ENCODE results near the gene SLC5A10.

SLC5A10 gene

DNA sequence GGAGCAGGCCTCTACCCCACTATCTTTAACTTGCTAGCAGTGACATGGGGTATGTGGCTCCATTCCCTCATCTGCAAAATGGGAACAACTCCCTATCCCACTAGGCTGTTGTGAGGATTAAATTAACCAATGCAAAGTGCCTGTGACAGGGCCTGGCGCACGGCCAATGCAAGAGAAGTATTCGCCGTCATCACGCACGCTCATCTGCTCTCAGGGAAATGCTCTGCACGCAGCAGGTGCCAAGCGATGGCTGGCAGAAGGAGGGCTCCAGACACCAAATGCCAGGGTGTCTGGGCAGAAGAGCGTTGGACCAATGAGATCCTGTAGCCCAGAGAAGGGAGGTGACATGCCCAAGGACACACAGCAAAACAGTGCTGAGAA lies 35.3 kb downstream of the SLC5A10 start:
- DNase-seq, result no peak

DNA sequence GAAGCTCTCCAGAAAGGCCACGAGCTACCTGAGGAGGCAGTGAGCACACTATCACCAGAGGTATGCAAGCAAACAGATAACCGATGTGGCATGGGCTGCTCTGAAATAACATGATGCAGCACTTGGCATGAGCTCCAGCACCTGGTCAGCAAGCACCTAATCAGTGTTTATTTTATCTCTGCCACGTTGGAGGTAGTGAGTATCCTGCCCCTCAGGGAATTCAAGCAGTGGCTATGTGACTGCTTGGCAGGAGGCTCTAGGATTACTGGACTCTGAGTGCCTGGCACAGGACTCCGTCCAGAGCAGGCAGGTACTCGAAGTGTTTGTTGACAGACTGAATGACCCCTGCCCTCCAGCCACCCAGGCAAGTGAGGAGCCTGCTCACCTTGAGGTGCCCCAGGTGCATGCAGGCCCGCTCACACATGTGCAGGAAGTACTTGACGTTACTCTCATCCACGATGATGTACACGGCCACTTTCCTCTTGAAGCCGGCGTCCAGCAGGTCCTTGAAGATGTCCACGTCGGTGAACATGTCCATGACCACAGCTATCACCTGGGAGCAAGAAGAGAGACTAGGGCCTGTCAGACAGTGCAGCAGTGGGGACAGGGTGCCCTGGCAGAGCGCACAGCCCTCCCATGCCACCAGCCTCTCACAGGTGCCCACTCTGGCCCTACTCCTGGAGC lies 36.0 kb downstream of the SLC5A10 start:
- no peak for DNase-seq

DNA sequence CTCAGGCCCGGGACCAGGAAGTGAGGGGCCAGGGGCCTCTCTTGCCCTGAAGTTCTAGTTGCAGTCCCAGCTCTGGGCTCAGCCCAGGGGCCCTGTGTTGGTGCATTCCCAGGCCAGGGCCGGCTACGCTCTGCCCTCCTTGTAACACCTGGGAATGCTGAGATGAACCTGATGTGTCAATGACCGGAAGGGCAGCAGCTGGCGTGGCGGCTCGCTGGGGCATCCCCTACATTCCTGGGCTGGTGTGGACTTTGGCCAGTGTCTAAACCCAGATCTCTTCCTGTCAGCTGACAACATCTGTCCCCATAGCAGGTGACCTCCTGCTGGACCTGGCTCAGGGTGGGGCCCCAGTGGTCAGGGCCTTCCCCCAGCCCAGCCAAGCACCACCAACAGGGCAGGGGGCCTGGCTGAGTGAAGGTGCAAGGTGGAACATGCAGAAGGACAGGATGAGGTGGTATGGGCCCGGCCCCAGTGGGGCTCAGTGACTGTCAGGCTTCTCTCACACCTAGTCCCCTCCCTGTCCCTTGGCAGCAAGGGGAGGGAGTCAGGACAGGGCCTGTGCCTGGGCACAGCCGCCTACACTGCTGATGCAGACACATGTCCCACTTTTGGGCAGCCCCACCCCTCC lies 36.7 kb downstream of the SLC5A10 start:
- DNase-seq, result no peak

DNA sequence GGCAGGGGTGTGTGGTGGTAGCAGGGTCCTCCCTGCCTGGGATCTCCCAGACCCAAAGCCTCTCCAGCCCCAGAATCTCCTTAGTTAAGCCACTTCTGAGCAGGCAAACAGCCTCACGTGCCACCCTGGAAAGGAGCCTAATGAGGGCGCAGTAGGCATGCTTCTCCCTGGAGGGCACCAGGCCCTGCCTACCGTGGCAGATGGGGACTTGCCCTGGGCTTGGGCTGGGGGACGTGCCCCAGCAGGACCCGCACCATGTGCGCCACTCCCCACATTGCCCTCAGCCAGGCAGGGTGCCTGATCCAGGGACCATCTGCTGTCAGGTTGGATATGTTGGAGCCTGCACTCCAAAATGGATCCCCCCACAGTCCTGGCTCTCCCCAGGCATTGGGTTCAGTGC lies 38.4 kb downstream of the SLC5A10 start:
- DNase-seq, result no peak

DNA sequence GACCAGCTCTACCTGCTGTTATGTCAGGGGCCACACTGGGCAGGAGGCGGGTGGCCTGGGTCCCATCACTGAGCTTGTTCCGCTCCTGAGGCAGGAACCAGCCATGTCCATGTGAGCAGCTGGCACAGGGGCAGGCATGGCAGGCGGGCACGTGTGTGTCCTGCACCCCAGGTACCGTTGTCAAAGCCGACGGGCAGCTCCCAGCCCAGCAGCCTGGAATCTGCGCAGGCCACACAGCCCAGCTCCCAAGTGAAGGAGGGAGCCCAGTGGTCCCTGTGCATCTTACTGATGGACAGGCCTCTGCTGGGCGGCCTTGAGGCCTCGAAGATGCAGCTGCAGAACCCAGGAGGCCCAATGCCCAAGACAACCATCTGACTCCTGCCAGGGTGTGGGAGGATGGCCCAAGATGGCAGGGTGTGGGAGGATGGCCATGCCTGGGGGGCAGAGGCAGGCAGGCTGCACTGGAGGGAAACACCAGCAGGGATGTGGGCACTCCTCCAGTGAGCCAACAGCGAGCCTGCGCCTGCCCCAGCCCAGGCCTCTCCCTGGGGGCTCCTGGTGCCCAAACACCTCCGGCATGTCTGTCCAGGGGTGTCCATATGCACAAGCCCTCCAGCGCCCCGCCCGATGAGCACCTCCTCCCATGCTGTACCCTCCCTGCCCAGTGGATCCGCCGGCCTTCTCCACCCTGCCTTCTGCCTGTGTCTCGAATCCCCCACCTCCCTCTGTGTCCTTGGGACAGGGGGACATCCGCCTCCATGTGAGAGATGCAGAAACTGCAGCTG lies 39.8 kb downstream of the SLC5A10 start:
- DNase-seq, result no peak

DNA sequence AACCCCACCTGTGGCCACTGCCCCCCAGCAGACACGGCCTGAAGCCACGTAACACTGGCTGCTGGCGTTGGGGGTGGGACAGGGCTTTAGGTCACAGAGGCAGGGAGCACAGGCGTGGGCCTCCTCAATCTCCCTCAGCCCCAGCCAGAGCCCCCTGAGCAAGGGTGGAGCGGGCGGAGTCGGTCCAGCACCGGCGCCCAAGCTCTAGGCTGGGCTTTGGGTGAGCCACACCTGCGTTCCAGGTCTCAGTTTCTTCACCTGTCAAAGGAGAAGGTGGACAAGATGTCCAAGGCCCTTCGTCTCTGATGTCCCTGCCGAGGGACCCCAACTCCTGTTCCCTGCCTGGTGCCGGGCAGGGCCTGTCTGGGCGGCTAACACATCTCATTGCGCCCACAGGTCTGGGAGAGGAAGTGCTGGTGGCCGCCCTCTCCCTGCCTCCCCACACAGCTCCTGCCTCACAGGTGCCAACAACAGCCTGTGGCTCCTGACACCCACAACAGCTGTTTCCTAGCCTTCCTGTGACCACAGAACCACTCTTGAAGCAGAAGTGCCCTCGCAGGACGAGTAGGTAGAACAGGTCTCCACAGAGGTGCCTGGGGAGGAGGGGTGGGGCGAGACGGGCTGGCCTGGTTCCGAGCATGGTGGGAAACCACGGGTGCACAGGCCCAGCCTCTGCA lies 40.6 kb downstream of the SLC5A10 start:
- peak; percentile 35 for DNase-seq

DNA sequence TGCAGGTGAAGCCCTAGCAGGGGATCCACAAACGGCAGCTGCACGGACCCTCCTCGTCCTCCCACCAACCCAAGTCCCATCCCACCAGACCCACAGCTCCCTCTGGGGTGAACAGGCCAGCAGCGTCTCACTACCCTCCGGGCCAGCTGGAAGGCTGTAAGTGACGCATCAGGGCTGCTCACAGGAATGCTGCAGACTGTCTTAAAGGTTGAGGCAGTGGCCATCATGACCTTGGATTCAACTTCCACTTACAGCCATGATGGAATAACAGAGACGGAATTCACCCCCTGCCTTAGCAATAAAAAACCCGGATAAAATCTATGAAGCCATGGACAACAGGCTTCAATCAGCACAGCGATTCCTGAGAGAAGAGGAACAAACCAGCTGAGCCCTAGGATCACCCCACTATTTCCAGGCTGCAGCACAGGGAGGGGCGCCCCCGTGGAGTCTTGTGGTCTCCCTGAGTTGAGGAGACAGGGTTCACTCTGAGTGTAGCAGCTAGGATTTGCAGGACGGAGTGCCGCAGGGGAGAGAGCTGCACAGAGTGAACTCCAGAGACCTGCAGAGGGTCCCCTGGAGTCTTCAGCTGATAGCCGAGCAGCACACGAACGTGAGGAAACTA lies 42.1 kb downstream of the SLC5A10 start:
- DNase-seq, result no peak

DNA sequence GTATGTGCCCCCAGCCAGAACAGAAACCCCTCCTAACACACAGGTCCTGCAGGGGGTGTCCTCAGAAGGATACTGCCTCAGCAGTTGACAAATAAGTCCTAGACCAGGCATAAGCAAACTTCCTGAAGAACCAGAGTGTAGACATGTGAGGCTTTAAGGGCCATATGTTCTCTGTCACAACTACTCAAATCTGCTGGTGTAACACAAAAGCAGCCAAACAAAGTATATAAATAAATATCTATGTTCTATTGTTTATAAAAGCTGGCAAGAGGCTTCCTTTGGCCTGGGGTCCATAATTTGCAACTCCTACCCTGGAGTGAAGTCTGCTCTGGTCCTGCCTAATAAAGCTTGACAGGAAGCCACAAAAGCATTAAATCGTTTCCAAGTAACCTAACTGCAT lies 42.7 kb downstream of the SLC5A10 start:
- no peak for DNase-seq

DNA sequence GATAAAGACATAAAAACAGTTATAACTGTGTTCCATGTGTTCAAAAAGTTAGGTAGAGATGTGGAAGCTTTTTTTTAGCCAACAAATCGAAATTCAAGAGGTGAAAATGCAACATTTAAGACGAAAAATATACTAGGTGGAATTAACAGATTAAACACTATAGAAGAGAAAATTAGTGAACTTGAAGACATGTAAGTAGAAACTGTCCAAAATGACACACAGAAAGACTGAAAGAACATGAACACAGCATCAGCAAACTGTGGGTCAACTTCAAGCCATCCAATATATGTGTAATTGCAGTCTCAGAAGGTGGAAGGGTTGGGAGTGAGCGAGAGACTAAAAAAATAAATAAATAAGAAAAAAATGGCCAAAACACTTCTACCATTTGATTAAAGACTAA lies 43.3 kb downstream of the SLC5A10 start:
- no peak for DNase-seq

DNA sequence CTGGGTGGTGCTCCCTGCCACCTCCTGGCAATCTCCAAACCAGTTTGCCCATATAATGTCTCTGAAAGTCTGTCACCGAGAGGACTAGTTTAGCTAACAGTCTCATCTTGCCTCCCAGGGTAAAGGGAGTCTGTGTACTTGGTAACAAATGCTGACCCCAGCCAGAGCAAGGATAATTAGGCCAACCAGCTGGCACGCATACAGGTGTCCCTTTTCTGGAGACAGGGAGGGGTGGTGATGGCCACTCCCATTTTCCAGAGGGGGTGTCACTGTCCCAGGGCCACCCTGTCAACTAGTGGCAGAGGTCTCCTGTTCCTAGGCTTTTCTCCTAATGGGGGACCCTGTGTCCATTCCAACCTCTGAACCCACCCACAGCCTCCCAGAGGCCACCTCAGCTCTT lies 44.5 kb downstream of the SLC5A10 start:
- DNase-seq, result no peak

DNA sequence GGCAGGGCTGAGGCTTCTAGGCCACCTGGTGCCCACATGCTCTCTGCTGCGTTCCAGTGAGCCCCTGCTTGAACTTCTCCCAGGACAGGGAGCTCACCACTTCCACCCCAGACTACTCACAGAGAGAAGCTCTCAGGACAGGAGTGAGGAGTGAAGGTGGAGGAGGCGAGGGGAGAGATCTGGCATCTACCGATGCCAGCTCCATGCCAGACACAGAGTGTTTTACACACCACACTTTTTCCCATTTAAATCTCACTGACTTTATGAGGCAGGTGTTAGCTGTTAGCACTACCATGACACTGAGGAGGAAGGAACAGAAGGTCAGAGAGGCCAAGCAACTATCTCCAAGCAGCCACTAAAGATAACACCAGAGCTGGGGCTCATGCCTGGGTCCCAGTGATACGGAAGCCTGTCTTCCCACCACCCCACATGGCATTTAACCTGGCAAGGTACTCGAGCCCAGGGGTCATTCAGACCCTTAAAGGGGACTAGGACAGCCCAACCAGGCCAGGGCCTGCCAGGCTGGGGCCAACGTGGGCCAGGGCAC lies 45.8 kb downstream of the SLC5A10 start:
- DNase-seq, result no peak

DNA sequence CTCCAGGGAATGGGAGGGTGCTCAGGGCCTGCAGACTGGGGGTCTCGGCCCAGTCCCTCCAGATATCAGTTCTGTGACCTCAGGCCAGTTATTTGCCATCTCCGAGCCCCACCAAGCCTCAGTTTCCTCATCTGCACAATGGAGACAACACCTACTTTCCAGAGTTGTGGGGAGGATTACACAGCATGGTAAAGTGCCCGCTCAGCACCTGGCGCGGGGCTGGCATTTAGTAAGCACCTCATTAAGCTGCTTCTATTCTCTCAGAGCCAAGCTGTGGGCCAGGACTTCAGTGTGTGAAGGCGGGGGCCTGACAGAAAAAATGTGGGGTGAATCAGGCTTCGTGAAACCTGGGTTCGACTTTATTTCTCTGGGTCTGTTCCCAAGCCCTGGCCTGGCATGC lies 47.4 kb downstream of the SLC5A10 start:
- DNase-seq, result no peak

DNA sequence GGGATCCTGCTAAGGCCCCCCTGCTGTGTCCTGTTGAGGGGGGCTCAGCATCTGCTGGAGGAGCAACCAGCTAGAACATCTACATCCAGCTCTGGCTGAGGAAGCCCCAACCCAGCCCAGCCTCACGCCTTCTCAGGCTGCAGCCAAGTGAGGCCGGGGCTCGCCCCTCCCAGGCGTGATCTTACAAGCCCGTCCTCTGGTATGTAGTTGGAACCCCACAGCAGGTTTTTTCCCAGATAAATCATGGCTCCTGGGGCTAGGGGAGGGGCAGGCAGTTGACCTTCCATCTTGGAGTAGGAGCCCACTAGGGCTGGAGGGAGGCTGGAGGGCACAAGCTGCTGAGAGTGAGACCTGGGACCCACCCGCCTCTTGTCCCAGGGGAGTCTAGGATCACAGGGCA lies 47.9 kb downstream of the SLC5A10 start:
- DNase-seq, result no peak

DNA sequence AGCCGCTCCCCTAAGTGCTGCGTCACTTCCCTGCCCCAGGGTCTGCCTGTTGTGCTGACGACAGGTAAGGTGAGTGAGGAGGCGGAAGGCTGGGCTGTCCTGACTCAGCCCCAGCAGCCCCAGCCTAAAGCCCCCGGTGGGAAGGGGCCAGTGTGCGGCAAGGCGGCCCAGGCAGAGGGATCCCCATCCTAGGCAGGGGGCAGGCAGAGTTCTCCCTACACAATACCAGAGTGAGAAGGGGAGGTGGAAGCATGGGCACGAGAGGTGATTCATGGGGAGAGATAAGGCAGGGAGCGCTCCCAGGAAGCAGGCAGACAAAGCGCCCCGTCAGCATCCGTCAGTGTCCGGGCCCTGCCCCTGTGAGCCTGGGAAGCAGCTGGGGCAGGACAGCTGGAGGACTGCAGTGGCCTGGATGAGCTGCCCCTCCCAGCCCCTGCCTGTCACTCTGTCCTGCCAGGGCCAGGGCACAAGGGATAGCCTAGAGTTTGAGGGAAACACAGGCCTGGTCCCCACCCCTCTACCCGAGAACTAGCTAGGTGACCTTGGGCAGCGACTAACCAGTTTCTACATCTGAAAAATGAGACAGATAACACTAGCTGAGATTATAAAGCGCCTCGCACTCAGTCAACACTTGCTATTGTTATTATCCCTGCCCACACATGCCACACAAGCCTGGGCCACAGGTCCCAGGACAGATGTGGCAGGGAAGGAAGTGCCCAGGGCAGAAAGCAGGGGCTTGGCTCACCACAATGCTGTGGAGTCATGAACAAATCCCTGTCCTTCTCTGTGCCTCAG lies 48.8 kb downstream of the SLC5A10 start:
- no peak for DNase-seq

DNA sequence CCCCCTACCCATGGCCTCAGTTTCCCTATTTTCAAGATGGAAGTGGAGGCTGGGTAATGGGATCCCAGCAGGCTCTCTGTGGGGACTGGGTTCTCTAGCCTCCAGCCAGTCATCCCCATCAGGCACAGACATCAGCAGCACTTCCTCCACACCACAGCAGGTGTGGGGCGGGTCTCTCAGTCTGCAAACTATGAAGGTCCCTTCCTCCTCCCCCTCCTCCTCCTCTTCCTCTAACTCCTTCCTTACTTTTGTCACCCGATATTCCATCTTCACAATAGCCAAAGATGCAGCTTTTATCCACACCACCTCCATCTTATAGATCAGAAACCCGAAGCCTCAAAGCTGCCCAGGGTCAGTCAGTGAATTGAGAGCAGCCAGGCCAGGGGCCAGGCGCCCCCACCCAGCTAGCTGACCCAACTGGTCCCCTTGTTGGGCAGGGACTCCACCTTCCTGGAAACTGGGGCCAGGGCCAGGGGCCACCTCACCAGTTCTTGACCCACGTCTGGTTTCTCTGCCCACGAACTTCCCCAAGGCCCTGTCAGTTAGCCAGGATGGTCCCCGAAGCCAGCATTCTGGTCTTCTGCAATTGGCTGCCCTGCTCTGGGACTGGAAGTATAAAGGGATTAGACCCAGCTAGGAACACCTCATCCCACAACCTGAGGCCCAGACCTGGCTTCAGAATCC lies 50.1 kb downstream of the SLC5A10 start:
- DNase-seq, result peak; percentile 29

DNA sequence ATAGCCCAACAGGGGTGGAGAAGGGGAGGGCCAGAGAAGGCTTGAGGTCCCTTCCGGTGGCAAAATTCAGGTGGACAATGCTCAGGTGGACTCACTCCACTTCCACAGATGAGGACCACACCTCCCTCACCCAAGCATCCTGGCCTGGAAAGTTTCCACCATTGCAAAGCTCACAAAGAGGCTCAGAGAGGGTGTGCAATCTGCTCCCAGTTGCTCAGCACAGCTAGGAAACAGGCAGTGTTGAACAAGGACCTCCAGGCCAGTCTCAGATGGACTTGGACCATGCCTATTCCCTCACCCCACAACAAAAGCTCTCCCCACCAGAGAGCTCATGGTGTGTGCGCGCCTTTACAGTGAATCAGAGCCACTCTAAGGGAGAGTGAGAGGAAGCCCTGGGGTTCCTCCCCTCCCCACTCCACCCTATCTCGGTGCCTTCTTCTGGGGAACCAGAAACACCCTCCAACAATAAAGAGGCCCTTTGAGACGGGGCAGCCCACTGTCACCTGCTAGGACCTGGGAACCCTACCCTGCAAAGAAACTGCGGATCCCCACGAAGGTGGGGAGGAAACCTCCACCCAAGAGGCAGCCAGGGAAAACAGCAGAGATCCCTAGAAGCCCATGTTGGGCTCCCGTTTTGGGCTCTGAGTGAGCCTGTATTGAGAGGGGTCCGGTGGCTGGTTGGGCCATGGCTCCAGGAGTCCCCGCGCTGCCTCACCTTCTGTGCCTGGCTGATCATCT lies 51.0 kb downstream of the SLC5A10 start:
- peak; percentile 58 for DNase-seq

DNA sequence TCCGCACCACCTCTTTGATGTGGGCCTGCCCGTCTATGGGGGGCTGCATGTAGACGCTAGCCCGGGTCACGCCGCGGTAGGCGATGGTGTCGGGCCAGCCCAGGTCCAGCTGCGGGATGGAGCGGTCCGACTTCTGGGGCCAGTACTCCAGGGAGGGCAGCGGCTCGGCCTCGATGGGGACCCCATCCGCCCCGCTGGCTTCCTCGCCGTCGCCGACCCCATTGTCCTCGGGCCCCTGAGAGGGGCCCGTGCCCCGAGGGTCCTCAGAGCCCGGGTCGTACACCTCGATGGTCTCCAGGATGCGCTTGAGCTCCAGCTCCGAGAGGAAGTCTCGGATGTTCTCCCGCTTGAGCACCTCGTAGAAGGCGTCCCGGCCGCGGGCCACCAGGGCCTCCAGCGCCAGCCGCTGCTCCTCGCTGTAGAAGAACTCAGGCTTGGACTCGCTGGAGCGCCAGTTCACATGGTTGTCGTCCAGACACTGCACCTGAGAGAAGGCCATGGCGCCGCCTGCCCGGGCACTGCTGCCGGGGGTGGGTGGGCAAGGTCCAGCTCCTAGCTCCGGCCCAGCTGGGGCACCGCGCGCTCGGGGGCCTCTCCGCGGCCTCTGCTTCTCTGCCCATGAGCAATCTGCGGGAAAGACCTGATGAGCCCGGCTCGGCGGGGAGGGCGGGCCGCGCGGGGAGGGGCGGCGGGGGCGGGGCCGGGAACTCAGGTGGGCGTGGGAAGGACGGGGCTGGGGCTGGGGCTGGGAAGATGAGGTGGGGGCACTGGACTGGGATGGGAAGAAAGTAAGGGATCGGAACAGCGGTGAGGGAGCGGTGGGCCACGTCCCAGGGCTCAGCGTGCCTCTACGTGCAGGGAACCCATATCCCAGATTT lies 51.8 kb downstream of the SLC5A10 start:
- DNase-seq, result peak; percentile 66

DNA sequence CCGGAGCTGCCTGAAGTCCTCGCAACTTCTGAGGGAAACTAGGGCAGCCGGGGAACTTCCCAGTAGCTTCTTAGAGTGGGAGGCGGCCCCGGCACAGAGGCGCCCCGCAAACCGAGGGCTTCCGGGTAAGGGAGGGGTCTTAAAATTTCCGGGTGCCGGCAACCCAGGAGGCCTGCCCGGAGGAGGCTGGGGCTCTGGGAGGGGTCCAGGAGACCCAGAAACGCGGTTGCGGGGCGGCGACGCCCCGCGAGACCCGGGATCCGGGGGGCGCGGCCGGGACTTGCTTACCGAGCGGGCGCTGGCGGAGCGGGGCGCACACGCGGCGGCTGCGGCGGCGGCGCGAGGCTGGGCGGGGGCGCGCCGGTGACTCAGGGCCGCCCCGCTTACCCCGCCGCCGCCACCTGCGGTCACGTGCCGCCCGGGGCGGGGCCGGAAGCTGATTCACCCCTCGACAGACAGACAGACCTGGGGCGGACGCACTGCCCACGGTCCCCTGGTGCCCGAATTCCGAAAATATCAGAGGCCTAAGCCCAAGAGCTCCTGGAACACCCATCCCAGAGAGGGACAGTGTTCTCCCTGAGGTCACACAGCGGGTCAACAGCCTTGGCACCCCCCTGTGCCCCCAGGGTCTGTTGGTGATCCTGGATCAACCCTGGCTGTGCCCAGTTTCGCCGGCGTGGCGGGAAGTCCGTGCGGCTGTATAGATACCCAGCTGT lies 52.6 kb downstream of the SLC5A10 start, which contains the start of gene FAM83G:
Gene FAM83G (minus strand): TSS at position 344 of the 716 bp plus-strand sequence. CDS start 723 bp downstream, outside the sequence.
- DNase-seq, result peak; percentile 95

Measured in CD4-positive, alpha-beta T cell treated with Interleukin-6 for 4 hours (primary cell).